Right lobe of liver (tissue), 4 donors: Measurements from ENCODE around the gene RALY.

Experiments
- POLR2A ChIP-seq: fragments of 450-650 bp; IDR thresholded peaks from one replicate; pipeline ENCODE4 v1.6.1; 2017; ENCODE audit warnings: antibody characterized with exemption, mild to moderate bottlenecking
- TF ChIP-seq, protein P1 (sequence below), 4 donors: fragments of 200-600 bp in 3 of 4; fragments of 450-650 bp in 1 of 4; IDR thresholded peaks; one replicate each; pipeline versions ENCODE4 v1.5.1 to v1.8.0; 2016 to 2022; ENCODE audit warnings: antibody characterized with exemption in 4 of 4, mild to moderate bottlenecking in 2 of 4
- donor health status: DM: no; HTN: no; CAD: no.
- donor health status: DM: no; HTN: no; CAD: no.
- donor health status: DM: no; HTN: yes; CAD: no.

GRCh38 chr20:33947709-33948295 is 45.9 kb upstream of the RALY start:
- TF ChIP-seq, protein P1, sequence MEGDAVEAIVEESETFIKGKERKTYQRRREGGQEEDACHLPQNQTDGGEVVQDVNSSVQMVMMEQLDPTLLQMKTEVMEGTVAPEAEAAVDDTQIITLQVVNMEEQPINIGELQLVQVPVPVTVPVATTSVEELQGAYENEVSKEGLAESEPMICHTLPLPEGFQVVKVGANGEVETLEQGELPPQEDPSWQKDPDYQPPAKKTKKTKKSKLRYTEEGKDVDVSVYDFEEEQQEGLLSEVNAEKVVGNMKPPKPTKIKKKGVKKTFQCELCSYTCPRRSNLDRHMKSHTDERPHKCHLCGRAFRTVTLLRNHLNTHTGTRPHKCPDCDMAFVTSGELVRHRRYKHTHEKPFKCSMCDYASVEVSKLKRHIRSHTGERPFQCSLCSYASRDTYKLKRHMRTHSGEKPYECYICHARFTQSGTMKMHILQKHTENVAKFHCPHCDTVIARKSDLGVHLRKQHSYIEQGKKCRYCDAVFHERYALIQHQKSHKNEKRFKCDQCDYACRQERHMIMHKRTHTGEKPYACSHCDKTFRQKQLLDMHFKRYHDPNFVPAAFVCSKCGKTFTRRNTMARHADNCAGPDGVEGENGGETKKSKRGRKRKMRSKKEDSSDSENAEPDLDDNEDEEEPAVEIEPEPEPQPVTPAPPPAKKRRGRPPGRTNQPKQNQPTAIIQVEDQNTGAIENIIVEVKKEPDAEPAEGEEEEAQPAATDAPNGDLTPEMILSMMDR (IDR thresholded peaks at IDR 0.05): peak; percentile 45 to 61 (median 49)
- no peak for TF ChIP-seq POLR2A
